ENCODE data around the gene ARHGAP28.

The ARHGAP28 gene

GRCh38 chr18:6927153-6927552 lies 197.6 kb downstream of the ARHGAP28 start:
- Histone ChIP-seq H3K79me2 (ENCODE audit: control insufficient read depth, low read length) (no peaks in the 10 kb centered on the region), H4K20me1 (ENCODE audit: control insufficient read depth, insufficient read depth, low read depth, low read length) (no peaks in the 10 kb centered on the region), H3K4me2 (ENCODE audit: low read length) (no peak overlapping the region), H3K36me3 (ENCODE audit: control insufficient read depth, low read length) (no peaks in the 10 kb centered on the region), H3K4me3 (ENCODE audit: low read length) (no peak overlapping the region), H3K9me2 (replicated peaks; ENCODE audit: control insufficient read depth, low read length) (no peaks in the 10 kb centered on the region), H3K4me1 (ENCODE audit: control insufficient read depth, low read length) (no peaks in the 10 kb centered on the region), H3K27ac (ENCODE audit: low read depth, low read length) (no peak overlapping the region), H3F3A (ENCODE audit: control insufficient read depth, insufficient read depth) (no peaks in the 10 kb centered on the region), H3K27me3 (ENCODE audit: control insufficient read depth, low read length) (no peaks in the 10 kb centered on the region), H3K9me3 (ENCODE audit: control insufficient read depth, insufficient read depth, low read length) (no peaks in the 10 kb centered on the region)
- TF ChIP-seq EZH2phosphoT487 (IDR thresholded peaks at IDR 0.05; ENCODE audit: borderline replicate concordance, low read length) = no peak
- TF ChIP-seq CTCF (IDR thresholded peaks at IDR 0.05; ENCODE audit: low read depth, low read length, poor library complexity, severe bottlenecking) = no peak

GRCh38 chr18:6928359-6928758 lies 198.8 kb downstream of the ARHGAP28 start:
- no peak overlapping the region for H3K4me3 ChIP-seq (ENCODE audit: low read length)
- no peaks in the 10 kb centered on the region for H3F3A ChIP-seq (ENCODE audit: control insufficient read depth, insufficient read depth)
- H3K4me1 ChIP-seq (ENCODE audit: control insufficient read depth, low read length) = no peaks in the 10 kb centered on the region
- H3K79me2 ChIP-seq (ENCODE audit: control insufficient read depth, low read length) = no peaks in the 10 kb centered on the region
- H3K4me2 ChIP-seq (ENCODE audit: low read length) = no peak overlapping the region
- no peaks in the 10 kb centered on the region for H3K36me3 ChIP-seq (ENCODE audit: control insufficient read depth, low read length)
- TF ChIP-seq CTCF (IDR thresholded peaks at IDR 0.05; ENCODE audit: low read depth, low read length, poor library complexity, severe bottlenecking) (no peak), EZH2phosphoT487 (IDR thresholded peaks at IDR 0.05; ENCODE audit: borderline replicate concordance, low read length) (no peak)
- no peaks in the 10 kb centered on the region for H4K20me1 ChIP-seq (ENCODE audit: control insufficient read depth, insufficient read depth, low read depth, low read length)
- no peaks in the 10 kb centered on the region for H3K9me2 ChIP-seq (replicated peaks; ENCODE audit: control insufficient read depth, low read length)
- H3K9me3 ChIP-seq (ENCODE audit: control insufficient read depth, insufficient read depth, low read length) = no peaks in the 10 kb centered on the region
- no peaks in the 10 kb centered on the region for H3K27me3 ChIP-seq (ENCODE audit: control insufficient read depth, low read length)
- no peak overlapping the region for H3K27ac ChIP-seq (ENCODE audit: low read depth, low read length)

- Histone ChIP-seq H3K9me2 (replicated peaks; ENCODE audit: control insufficient read depth, low read length) (no peaks in the 10 kb centered on the region), H3K4me2 (ENCODE audit: low read length) (no peak overlapping the region), H3K4me3 (ENCODE audit: low read length) (no peak overlapping the region), H3K4me1 (ENCODE audit: control insufficient read depth, low read length) (no peaks in the 10 kb centered on the region), H3K27ac (ENCODE audit: low read depth, low read length) (no peak overlapping the region), H3K27me3 (ENCODE audit: control insufficient read depth, low read length) (no peaks in the 10 kb centered on the region), H3K9me3 (ENCODE audit: control insufficient read depth, insufficient read depth, low read length) (no peaks in the 10 kb centered on the region), H3K79me2 (ENCODE audit: control insufficient read depth, low read length) (no peaks in the 10 kb centered on the region), H3F3A (ENCODE audit: control insufficient read depth, insufficient read depth) (no peaks in the 10 kb centered on the region), H4K20me1 (ENCODE audit: control insufficient read depth, insufficient read depth, low read depth, low read length) (no peaks in the 10 kb centered on the region), H3K36me3 (ENCODE audit: control insufficient read depth, low read length) (no peaks in the 10 kb centered on the region)
- no peak for TF ChIP-seq EZH2phosphoT487 (IDR thresholded peaks at IDR 0.05; ENCODE audit: borderline replicate concordance, low read length)
- no peak for TF ChIP-seq CTCF (IDR thresholded peaks at IDR 0.05; ENCODE audit: low read depth, low read length, poor library complexity, severe bottlenecking)
These were observed 200.0 kb downstream of the ARHGAP28 start for GRCh38 chr18:6929370-6930102.
